HepG2 (cell line): ENCODE results near the gene GNG5. TPM values are rescaled to one million over a fixed set of nuclear protein-coding genes. Genes with fewer than 3 reads are reported as not detected.

Source experiments
- FOXA1 ChIP-seq, 2 experiments: fragments of 450-650 bp in 1 of 2; sonication (generic) in 1 of 2; formaldehyde crosslinking in 1 of 2; IDR thresholded peaks; 2 replicates each; pipeline versions ENCODE4 v1.4.0 to v1.6.1; 2016 to 2020; ENCODE audit warnings: missing genetic modification reagents in 1 of 2
- GATAD2A ChIP-seq: IDR thresholded peaks from 2 replicates; pipeline ENCODE4 v1.6.1; 2016
- KDM6A ChIP-seq: IDR thresholded peaks from 2 replicates; pipeline ENCODE4 v1.6.1; 2016; ENCODE audit warnings: low read depth
- KLF9 ChIP-seq: IDR thresholded peaks from 2 replicates; pipeline ENCODE4 v1.6.1; 2016; ENCODE audit warnings: low read depth
- MIER3 ChIP-seq: IDR thresholded peaks from 2 replicates; pipeline ENCODE4 v1.6.1; 2016; ENCODE audit warnings: missing compliant biosample characterization, borderline replicate concordance
- NR0B2 ChIP-seq: sonication (generic); formaldehyde crosslinking; IDR thresholded peaks from 2 replicates; pipeline ENCODE4 v1.4.0; 2020; ENCODE audit warnings: mild to moderate bottlenecking, missing genetic modification reagents
- SETDB1 ChIP-seq: sonication (generic); formaldehyde crosslinking; IDR thresholded peaks from 2 replicates; pipeline ENCODE4 v1.5.1; 2020; ENCODE audit warnings: missing genetic modification reagents, mild to moderate bottlenecking, borderline replicate concordance
- SP2 ChIP-seq: sonication (generic); formaldehyde crosslinking; IDR thresholded peaks from 2 replicates; pipeline ENCODE4 v1.5.1; 2020; ENCODE audit warnings: mild to moderate bottlenecking, missing genetic modification reagents
- SSRP1 ChIP-seq: IDR thresholded peaks from 2 replicates; pipeline ENCODE4 v1.6.1; 2016; ENCODE audit warnings: control low read depth
- TARDBP ChIP-seq: sonication (generic); formaldehyde crosslinking; IDR thresholded peaks from 2 replicates; pipeline ENCODE4 v1.8.0; 2022; ENCODE audit warnings: mild to moderate bottlenecking, missing genetic modification reagents
- TOE1 ChIP-seq: sonication (generic); formaldehyde crosslinking; IDR thresholded peaks from 2 replicates; pipeline ENCODE4 v1.4.0; 2020; ENCODE audit warnings: mild to moderate bottlenecking, missing genetic modification reagents
- ZGPAT ChIP-seq: IDR thresholded peaks from 2 replicates; pipeline ENCODE4 v1.6.1; 2016; ENCODE audit warnings: mild to moderate bottlenecking
- ZKSCAN1 ChIP-seq: fragments of 150-350 bp; IDR thresholded peaks from 2 replicates; pipeline ENCODE4 v1.6.1; 2014; ENCODE audit warnings: low read length
- ZNF235 ChIP-seq: sonication (generic); formaldehyde crosslinking; IDR thresholded peaks from 2 replicates; pipeline ENCODE4 v1.8.1; 2023; ENCODE audit warnings: mild to moderate bottlenecking, missing genetic modification reagents, borderline replicate concordance
- ZNF501 ChIP-seq: sonication (generic); formaldehyde crosslinking; IDR thresholded peaks from 2 replicates; pipeline ENCODE4 v1.5.1; 2020; ENCODE audit warnings: mild to moderate bottlenecking, moderate library complexity, missing genetic modification reagents
- ZNF761 ChIP-seq: sonication (generic); formaldehyde crosslinking; conservative IDR thresholded peaks from 2 replicates; pipeline ENCODE4 v1.4.0; 2020; ENCODE audit warnings: mild to moderate bottlenecking, missing genetic modification reagents
- ZNF883 ChIP-seq: sonication (generic); formaldehyde crosslinking; IDR thresholded peaks from 2 replicates; pipeline ENCODE4 v1.5.1; 2020; ENCODE audit warnings: mild to moderate bottlenecking, missing genetic modification reagents; ENCODE audit errors: not compliant biosample characterization
- ZZZ3 ChIP-seq: sonication (generic); formaldehyde crosslinking; IDR thresholded peaks from 2 replicates; pipeline ENCODE4 v1.4.0; 2020; ENCODE audit warnings: missing genetic modification reagents, mild to moderate bottlenecking, borderline replicate concordance
- polyA plus RNA-seq, 8 experiments: library from polyadenylated mRNA; depleted of rRNA in 3 of 8; stranded (reverse) in 7 of 8; unstranded in 1 of 8; fragments of >200 nt; fragmentation: Illumina TruSeq in 4 of 8; extraction: Trizol in 4 of 8; gene quantifications; 2 replicates each; pipeline versions ENCODE4 v1.2.1 to v1.2.3, GENCODE V29; 2011 to 2016; ENCODE audit warnings: low read depth in 4 of 8, missing spikeins in 1 of 8, mixed read lengths in 1 of 8; ENCODE audit not compliant: insufficient read depth in 1 of 8
- total RNA-seq, 5 experiments: library from RNA; depleted of rRNA; stranded (reverse); fragments of >200 nt; fragmentation: Illumina TruSeq; extraction: Trizol; gene quantifications; 2 replicates each; pipeline ENCODE4 v1.2.3, GENCODE V29; 2016; ENCODE audit warnings: low read depth in 1 of 5
- TF ChIP-seq, protein P1 (sequence below): sonication (generic); formaldehyde crosslinking; IDR thresholded peaks from 2 replicates; pipeline ENCODE4 v1.8.1; 2023; ENCODE audit warnings: mild to moderate bottlenecking, missing genetic modification reagents
- TF ChIP-seq, protein P2 (sequence below): sonication (generic); formaldehyde crosslinking; IDR thresholded peaks from 2 replicates; pipeline ENCODE4 v1.4.0; 2020; ENCODE audit warnings: missing genetic modification reagents
- TF ChIP-seq, protein P3 (sequence below), 2 experiments: fragments of 450-650 bp in 1 of 2; sonication (generic) in 1 of 2; formaldehyde crosslinking; IDR thresholded peaks; 2 replicates each; pipeline versions ENCODE4 v1.5.0 to v1.8.0; 2020 to 2022; ENCODE audit warnings: mild to moderate bottlenecking in 1 of 2, missing genetic modification reagents in 1 of 2

Gene GNG5
- total and polyA plus RNA-seq, 2 of the 13 experiments (the other 11 are each of a cell fraction or from before 2014, with no cell fraction given) = 103 to 137 TPM

DNA sequence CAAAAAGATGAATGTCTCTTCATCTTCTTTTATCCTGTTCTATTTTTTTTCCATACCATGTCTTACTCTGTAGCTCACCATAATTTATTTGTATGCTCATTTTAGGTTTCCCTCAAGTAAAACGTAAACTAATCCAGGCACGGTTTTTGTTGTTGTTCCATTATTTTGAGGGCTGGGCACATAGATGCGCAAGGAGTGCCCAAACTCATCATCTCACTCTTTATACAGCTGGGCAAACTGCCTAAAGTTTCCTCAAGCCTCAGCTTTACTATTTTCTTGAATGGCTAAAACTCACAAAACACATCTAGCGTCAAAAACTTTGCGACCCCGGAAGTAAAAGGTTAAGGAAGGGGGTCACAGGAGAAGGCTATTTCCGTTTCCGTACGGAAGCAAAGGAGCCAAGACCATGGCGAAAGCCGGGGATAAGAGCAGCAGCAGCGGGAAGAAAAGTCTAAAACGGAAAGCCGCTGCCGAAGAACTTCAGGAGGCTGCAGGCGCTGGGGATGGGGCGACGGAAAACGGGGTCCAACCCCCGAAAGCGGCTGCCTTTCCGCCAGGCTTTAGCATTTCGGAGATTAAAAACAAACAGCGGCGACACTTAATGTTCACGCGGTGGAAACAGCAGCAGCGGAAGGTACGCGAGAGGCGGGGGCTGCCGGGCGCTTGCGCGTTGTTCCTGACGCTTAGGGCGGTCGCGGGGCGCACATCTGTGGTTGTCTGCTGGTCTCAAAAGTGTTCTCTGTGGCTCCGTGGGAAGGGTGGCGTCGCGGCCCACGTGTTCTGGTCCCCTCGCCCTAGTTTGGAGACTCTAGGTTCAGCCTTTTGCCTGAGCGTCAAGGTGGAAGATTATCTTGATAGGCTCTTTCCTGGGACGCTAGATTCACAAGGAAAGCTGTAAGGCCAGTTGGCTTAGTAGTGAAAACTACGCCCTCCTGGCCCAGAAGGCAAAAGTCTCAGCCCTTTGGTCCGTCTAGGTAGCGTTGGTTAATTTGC lies 27.2 kb downstream of the GNG5 start, which contains the start of gene RPF1 (continued):
- TF ChIP-seq ZNF235 = no peak
- no peak for TF ChIP-seq ZKSCAN1
- TF ChIP-seq, protein P1, sequence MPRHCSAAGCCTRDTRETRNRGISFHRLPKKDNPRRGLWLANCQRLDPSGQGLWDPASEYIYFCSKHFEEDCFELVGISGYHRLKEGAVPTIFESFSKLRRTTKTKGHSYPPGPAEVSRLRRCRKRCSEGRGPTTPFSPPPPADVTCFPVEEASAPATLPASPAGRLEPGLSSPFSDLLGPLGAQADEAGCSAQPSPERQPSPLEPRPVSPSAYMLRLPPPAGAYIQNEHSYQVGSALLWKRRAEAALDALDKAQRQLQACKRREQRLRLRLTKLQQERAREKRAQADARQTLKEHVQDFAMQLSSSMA (CRISPR knock-in tag) = 0 out of 2 replicates have a peak, but pooled peaks have one; percentile 29
- no peak for TF ChIP-seq FOXA1 (IDR thresholded peaks at IDR 0.05)
- no peak for TF ChIP-seq FOXA1 (CRISPR knock-in tag; IDR thresholded peaks at IDR 0.05)
- TF ChIP-seq, protein P2, sequence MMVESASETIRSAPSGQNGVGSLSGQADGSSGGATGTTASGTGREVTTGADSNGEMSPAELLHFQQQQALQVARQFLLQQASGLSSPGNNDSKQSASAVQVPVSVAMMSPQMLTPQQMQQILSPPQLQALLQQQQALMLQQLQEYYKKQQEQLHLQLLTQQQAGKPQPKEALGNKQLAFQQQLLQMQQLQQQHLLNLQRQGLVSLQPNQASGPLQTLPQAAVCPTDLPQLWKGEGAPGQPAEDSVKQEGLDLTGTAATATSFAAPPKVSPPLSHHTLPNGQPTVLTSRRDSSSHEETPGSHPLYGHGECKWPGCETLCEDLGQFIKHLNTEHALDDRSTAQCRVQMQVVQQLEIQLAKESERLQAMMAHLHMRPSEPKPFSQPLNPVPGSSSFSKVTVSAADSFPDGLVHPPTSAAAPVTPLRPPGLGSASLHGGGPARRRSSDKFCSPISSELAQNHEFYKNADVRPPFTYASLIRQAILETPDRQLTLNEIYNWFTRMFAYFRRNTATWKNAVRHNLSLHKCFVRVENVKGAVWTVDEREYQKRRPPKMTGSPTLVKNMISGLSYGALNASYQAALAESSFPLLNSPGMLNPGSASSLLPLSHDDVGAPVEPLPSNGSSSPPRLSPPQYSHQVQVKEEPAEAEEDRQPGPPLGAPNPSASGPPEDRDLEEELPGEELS (CRISPR knock-in tag) = no peak
- TF ChIP-seq GATAD2A (CRISPR knock-in tag) = 0 out of 2 replicates have a peak, but pooled peaks have one; percentile 4
- no peak for TF ChIP-seq KDM6A (CRISPR knock-in tag)
- TF ChIP-seq KLF9 = no peak
- TF ChIP-seq, protein P3, sequence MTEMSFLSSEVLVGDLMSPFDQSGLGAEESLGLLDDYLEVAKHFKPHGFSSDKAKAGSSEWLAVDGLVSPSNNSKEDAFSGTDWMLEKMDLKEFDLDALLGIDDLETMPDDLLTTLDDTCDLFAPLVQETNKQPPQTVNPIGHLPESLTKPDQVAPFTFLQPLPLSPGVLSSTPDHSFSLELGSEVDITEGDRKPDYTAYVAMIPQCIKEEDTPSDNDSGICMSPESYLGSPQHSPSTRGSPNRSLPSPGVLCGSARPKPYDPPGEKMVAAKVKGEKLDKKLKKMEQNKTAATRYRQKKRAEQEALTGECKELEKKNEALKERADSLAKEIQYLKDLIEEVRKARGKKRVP (CRISPR knock-in tag; IDR thresholded peaks at IDR 0.05) = no peak; a peak in 1 of 4 replicates
- peak; percentile 22 for TF ChIP-seq ZNF883 (CRISPR knock-in tag)
- peak; percentile 80; the same call in 1 of the 2 replicates for TF ChIP-seq ZNF761 (CRISPR knock-in tag)
- TF ChIP-seq SETDB1 (CRISPR knock-in tag) = peak; percentile 99
- TF ChIP-seq ZNF501 (CRISPR knock-in tag) = peak; percentile 69
- TF ChIP-seq NR0B2 (CRISPR knock-in tag) = peak; percentile 68; the same call in 1 of the 2 replicates
- TF ChIP-seq MIER3 (CRISPR knock-in tag) = 0 out of 2 replicates have a peak, but pooled peaks have one; percentile 4
- no peak for TF ChIP-seq SSRP1 (CRISPR knock-in tag)
- TF ChIP-seq ZGPAT (CRISPR knock-in tag) = peak; percentile 84; the same call in 1 of the 2 replicates
- no peak for TF ChIP-seq ZZZ3 (CRISPR knock-in tag)
- TF ChIP-seq SP2 (CRISPR knock-in tag) = no peak
- no peak for TF ChIP-seq TOE1 (CRISPR knock-in tag)
- TF ChIP-seq TARDBP (CRISPR knock-in tag) = peak; percentile 64
